ENCODE measurements around the gene WNT10A.

DNA sequence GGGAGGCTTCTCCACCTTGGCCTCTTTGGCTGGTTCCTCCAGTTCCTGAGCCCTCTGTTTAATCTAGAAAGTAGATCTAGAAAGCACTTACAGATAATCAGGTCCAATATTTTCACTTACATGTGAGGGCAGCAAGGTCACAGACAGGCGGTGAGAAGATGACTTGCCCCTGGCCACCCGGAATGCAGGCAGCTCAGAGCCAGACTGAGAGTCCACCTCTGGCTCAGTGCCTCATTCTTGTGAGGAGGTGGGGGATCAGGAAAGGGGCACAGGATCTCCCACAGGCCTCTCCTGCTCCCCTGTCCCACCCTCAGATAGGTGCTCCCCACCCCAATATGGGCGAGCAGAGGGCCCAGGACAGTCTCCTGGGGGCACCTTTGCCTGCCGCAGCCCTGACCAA, 15.3 kb upstream of the WNT10A start:
- TF ChIP-seq POLR2AphosphoS5 (IDR thresholded peaks at IDR 0.05; ENCODE audit: low read depth, low read length), result no peak
- no peak for TF ChIP-seq FOXP2 (optimal IDR thresholded peaks at IDR 0.05; ENCODE audit: borderline replicate concordance, extremely low read depth, extremely low read length, insufficient read depth)

Measured in PFSK-1 (cell line).